ELF-1 (cell line): ENCODE results near the gene SMYD4.
A peak's percentile ranks its signal among the peaks of the same experiment; 100 is the strongest.
"Not testable (repeated sequence)": the region's sequence is repeated elsewhere in the genome, so short reads cannot be mapped to it uniquely, and the experiment has no call there.

Source experiments
- DNase-seq: peaks from one replicate; pipeline ENCODE4 v3.0.0-alpha.2; 2016; ENCODE audit warnings: low read depth, low spot score

SMYD4 gene

GRCh38 chr17:1829592-1830257 is at the start of gene SMYD4, which contains the start of gene RPA1:
SMYD4 (minus strand) TSS chr17:1829902; CDS start chr17:1827994, 1,908 bp downstream.
RPA1 (plus strand) TSS chr17:1830005; CDS start chr17:1830094, 89 bp downstream.
- DNase-seq, result peak; percentile 90

- DNase-seq, result no peak
Measured at GRCh38 chr17:1878419-1879121, 48.9 kb upstream of the SMYD4 start.

GRCh38 chr17:1875597-1875996 is 45.9 kb upstream of the SMYD4 start:
- no peak for DNase-seq

- no peak for DNase-seq
Measured at GRCh38 chr17:1873418-1873817, 43.7 kb upstream of the SMYD4 start.

- no peak for DNase-seq
Measured at GRCh38 chr17:1872976-1873375, 43.3 kb upstream of the SMYD4 start.

- no peak for DNase-seq
Measured at GRCh38 chr17:1872254-1872653, 42.6 kb upstream of the SMYD4 start.

GRCh38 chr17:1871756-1872155 is 42.1 kb upstream of the SMYD4 start:
- DNase-seq, result no peak

- DNase-seq, result no peak
Measured at GRCh38 chr17:1870592-1870991, 40.9 kb upstream of the SMYD4 start.

GRCh38 chr17:1868090-1868489 is 38.4 kb upstream of the SMYD4 start:
- no peak for DNase-seq

- no peak for DNase-seq
Measured at GRCh38 chr17:1867307-1867706, 37.6 kb upstream of the SMYD4 start.

GRCh38 chr17:1865252-1866037 is 35.7 kb upstream of the SMYD4 start:
- peak; percentile 33 for DNase-seq

GRCh38 chr17:1861391-1862010 is 31.8 kb upstream of the SMYD4 start:
- DNase-seq, result no peak

GRCh38 chr17:1860978-1861377 is 31.3 kb upstream of the SMYD4 start:
- DNase-seq, result no peak

- DNase-seq, result not testable (repeated sequence)
Measured at GRCh38 chr17:1856462-1856861, 26.8 kb upstream of the SMYD4 start.

- DNase-seq, result no peak
Measured at GRCh38 chr17:1853698-1854097, 24.0 kb upstream of the SMYD4 start.

- DNase-seq, result no peak
Measured at GRCh38 chr17:1852327-1852726, 22.6 kb upstream of the SMYD4 start.

GRCh38 chr17:1847191-1847590 is 17.5 kb upstream of the SMYD4 start:
- DNase-seq, result no peak

GRCh38 chr17:1843947-1844346 is 14.2 kb upstream of the SMYD4 start:
- no peak for DNase-seq

GRCh38 chr17:1839516-1839915 is 9.8 kb upstream of the SMYD4 start:
- no peak for DNase-seq

- no peak for DNase-seq
Measured at GRCh38 chr17:1834380-1835149, 4.9 kb upstream of the SMYD4 start.

- peak; percentile 50 for DNase-seq
Measured at GRCh38 chr17:1830288-1830687, 586 bp upstream of the SMYD4 start.
